ENCODE measurements around the gene ELK4. TPM values are rescaled to one million over a fixed set of nuclear protein-coding genes. Genes with fewer than 3 reads are reported as not detected.
A peak's percentile ranks its signal among the peaks of the same experiment; 100 is the strongest.

The ELK4 gene
- total RNA-seq, 1 experiment from 2014 or later, result 15.5 TPM

DNA sequence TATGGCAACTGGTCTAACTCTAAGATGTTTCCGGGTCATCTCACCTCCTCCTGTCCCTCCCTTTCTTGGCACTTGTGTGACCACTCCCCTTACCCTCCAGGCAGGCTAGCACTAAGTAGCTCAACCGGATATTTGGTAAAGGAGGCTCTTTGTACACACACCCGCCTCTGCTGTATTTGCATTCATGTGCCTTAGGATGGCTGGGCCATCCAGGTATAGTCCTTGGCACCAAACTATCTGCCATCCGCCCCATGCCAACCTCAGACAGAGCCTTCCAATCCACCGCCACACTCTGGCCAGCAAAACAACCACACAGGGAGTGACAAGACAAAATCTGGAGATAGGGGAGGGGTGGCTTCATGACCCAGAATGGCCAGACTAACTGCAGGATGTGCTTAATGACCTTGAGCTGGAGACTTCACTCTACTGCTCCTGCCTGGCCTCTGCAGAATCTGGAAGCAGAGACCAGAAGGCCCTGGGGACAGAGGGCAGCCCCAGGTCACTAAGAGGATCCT lies 67.8 kb downstream of the ELK4 start:
- in situ Hi-C loops (cut with HindIII; ENCODE audit: low pct_unique_long_range_greater_than_20kb, low sequenced_read_pairs), result no loop called here
- DNase-seq (ENCODE audit: low read depth, low spot score), result peak; percentile 30

DNA sequence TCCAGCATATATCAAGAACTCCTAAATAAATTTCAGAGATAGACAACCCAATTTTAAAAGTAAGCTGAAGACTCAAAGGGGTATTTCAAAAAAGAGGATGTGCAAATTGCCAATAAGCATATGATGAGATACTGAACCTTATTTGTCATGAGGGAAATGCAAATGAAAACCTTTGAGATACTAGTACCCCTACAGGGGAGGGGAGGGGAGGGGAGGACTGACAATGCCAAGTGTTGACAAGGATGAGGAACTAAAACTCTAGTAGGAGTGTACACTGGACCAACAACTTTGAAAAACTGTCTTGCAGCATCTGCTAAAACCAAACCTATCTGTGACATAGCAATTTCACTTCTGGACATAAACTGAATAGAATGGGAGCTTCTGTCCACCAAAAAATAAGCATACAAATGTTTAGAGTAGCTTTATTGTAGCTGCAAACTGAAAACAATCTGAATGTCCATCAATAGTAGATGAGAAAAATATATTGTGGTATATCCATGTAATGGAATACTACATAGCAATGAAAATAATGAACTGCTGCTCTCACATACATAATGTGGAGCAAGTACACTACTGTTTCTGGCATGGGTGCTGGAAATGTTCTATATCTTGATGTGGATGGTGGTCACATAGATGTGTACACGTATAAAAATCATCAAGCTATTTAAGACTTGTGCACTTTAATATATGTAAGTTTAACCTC lies 70.2 kb downstream of the ELK4 start:
- DNase-seq (ENCODE audit: low read depth, low spot score), result no peak
- in situ Hi-C loops (cut with HindIII; ENCODE audit: low pct_unique_long_range_greater_than_20kb, low sequenced_read_pairs), result no loop called here

Small RNA genes within 50 kb of the gene (small RNA-seq; reads per million reads assigned to genes)
- gene RNU2-19P (0 to 0.05 reads per million in 2 experiments), gene RNU6-418P (0 reads per million in 2 experiments)

Other genes starting within 250 kb of the ELK4 start
- gene LEMD1, start 210.0 kb downstream of the ELK4 start, total RNA-seq (2014; rRNA removed; shearing (Covaris generic)), result 0.72 and 1.6 TPM in 2 replicates
- gene BLACAT1, start 176.0 kb downstream of the ELK4 start, total RNA-seq (2014; rRNA removed; shearing (Covaris generic)), result 0.87 and 1.1 TPM in 2 replicates
- gene CDK18, start 127.3 kb downstream of the ELK4 start, total RNA-seq (2014; rRNA removed; shearing (Covaris generic)), result 2.4 and 2.7 TPM in 2 replicates
- gene SLC45A3, start 48.5 kb upstream of the ELK4 start, total RNA-seq (2014; rRNA removed; shearing (Covaris generic)), result 5.5 and 5.8 TPM in 2 replicates
- 63.2 and 69.2 TPM in 2 replicates for gene NUCKS1, start 118.2 kb upstream of the ELK4 start, total RNA-seq (2014; rRNA removed; shearing (Covaris generic))
- gene RAB29, start 143.5 kb upstream of the ELK4 start, total RNA-seq (2014; rRNA removed; shearing (Covaris generic)), result 29.8 and 30.8 TPM in 2 replicates
- gene SLC41A1, start 181.2 kb upstream of the ELK4 start, total RNA-seq (2014; rRNA removed; shearing (Covaris generic)), result 9.9 and 10.3 TPM in 2 replicates
- not detected in 2 replicates for gene PM20D1, start 218.1 kb upstream of the ELK4 start, total RNA-seq (2014; rRNA removed; shearing (Covaris generic))